CD4-positive, alpha-beta T cell (primary cell): Measurements from ENCODE around the gene PRKCA. TPM values are rescaled to one million over a fixed set of nuclear protein-coding genes. Genes with fewer than 3 reads are reported as not detected.
"Not testable (repeated sequence)": the region's sequence is repeated elsewhere in the genome, so short reads cannot be mapped to it uniquely, and the experiment has no call there.

Experiments used
- ATAC-seq: fragments of 200-7000 bp; cut with Tn5 transposase; one replicate; pipeline ENCODE4 v1.10.0; 2022; ENCODE audit warnings: mild to moderate bottlenecking; ENCODE audit not compliant: poor library complexity
- CTCF ChIA-PET: fragments of 350-600 bp; sonication (Branson Sonifier 250); formaldehyde crosslinking; loops from one replicate; lab custom pipeline; 2021; ENCODE audit warnings: antibody characterized with exemption, inconsistent platforms; lab: Charles Lee
- POLR2A ChIA-PET: fragments of 350-600 bp; sonication (Branson Sonifier 250); formaldehyde crosslinking; loops from one replicate; lab custom pipeline; 2021; ENCODE audit warnings: antibody characterized with exemption, inconsistent platforms; lab: Charles Lee
- DNase-seq, 14 experiments: peaks; one replicate each; pipeline ENCODE4 v3.0.0-alpha.2; 2013 to 2020; ENCODE audit warnings: mixed read lengths in 2 of 14
- H3K27ac ChIP-seq, 2 donors: one replicate each; pipeline versions ENCODE4 v1.5.1 to v1.7.0; 2013; ENCODE audit warnings: low read length in 2 of 2, low read depth in 1 of 2, mild to moderate bottlenecking in 1 of 2
- H3K27me3 ChIP-seq, 2 experiments: 1 replicate in 1 of 2; 2 replicates in 1 of 2; pipeline versions ENCODE4 v1.6.1 to v1.7.0; 2013; ENCODE audit warnings: low read length in 2 of 2, control low read depth in 1 of 2, mild to moderate bottlenecking in 1 of 2, moderate library complexity in 1 of 2; ENCODE audit not compliant: insufficient read depth in 2 of 2, control insufficient read depth in 1 of 2
- H3K36me3 ChIP-seq: one replicate; pipeline ENCODE4 v1.6.1; 2013; ENCODE audit warnings: low read length, control low read depth; ENCODE audit not compliant: insufficient read depth
- H3K4me1 ChIP-seq: one replicate; pipeline ENCODE4 v1.6.1; 2013; ENCODE audit warnings: low read length, control low read depth; ENCODE audit not compliant: insufficient read depth
- H3K4me3 ChIP-seq: one replicate; pipeline ENCODE4 v1.5.1; 2013; ENCODE audit warnings: mild to moderate bottlenecking, low read length, moderate library complexity
- H3K9me3 ChIP-seq, 2 experiments: 1 replicate in 1 of 2; 2 replicates in 1 of 2; pipeline versions ENCODE4 v1.6.1 to v1.7.0; 2013; ENCODE audit warnings: low read length in 2 of 2, mild to moderate bottlenecking in 2 of 2, control low read depth in 1 of 2, moderate library complexity in 1 of 2; ENCODE audit not compliant: control insufficient read depth in 1 of 2, insufficient read depth in 1 of 2
- H3K27ac Mint-ChIP-seq: one replicate; pipeline ENCODE4 v1.8.0; 2020; ENCODE audit warnings: mixed read lengths
- H3K27me3 Mint-ChIP-seq: one replicate; pipeline ENCODE4 v1.8.0; 2021; ENCODE audit warnings: mixed read lengths
- H3K36me3 Mint-ChIP-seq: one replicate; pipeline ENCODE4 v1.8.0; 2021; ENCODE audit warnings: low read depth, mixed read lengths
- H3K4me1 Mint-ChIP-seq: one replicate; pipeline ENCODE4 v1.8.0; 2021; ENCODE audit warnings: low read depth, mixed read lengths
- H3K4me3 Mint-ChIP-seq: one replicate; pipeline ENCODE4 v1.8.0; 2020; ENCODE audit warnings: mild to moderate bottlenecking, mixed read lengths
- H3K9me3 Mint-ChIP-seq: one replicate; pipeline ENCODE4 v1.8.0; 2020; ENCODE audit warnings: mixed read lengths
- intact Hi-C, 2 experiments: fragments of 100-400 bp; cut with DNase I in 1 of 2; cut with micrococcal nuclease in 1 of 2; formaldehyde crosslinking; loops; one replicate each; pipeline versions ENCODE4 v1.15.1 to v1.9.0; 2023 to 2025; cut with DNase I, micrococcal nuclease
- total RNA-seq, 174 experiments: library from RNA in 2 of 174; stranded (reverse) in 2 of 174; gene quantifications; one replicate each; pipeline ENCODE4 v1.2.3 and lab custom pipeline; 2021 to 2026
- TF ChIP-seq, protein P1 (sequence below): fragments of 200-600 bp; IDR thresholded peaks from one replicate; pipeline ENCODE4 v1.8.0; 2022; ENCODE audit warnings: antibody characterized with exemption, mild to moderate bottlenecking

The PRKCA gene
- total RNA-seq, 2 experiments from 2014 or later = 84.8 to 88.6 TPM

DNA sequence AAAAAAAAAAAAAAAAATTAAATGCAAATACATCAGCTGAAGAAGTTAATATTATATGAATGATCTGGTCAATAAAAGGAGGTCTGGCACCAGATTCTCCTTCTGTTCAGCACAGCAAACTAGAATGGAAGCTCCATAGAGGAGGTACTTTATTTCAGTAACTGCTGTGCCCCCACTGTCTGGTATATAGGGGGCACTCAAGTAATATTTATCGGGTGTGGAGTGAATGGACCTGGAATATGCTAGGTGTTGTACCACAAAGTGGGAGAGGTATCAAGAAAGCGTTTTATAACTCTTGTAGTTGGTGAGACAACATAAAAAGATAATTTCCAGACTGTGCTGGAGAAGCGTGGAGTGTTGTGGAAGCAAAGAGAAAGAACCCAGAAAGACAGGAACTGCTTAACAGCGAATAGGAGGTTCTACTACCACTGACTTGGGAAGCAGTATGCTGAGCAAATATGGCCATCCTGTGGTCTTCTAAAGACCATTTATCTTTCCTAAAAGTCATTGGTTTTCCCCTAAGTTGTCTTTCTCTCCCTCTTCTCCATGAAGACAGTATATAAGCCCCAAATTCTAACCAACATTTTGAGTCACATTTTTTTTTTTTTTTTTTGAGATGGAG is 12.2 kb upstream of the PRKCA start:
- ChIA-PET CTCF (interaction anchor here (0.9 kb wide), 1 partner anchor 277 kb away, joined by 3 read pairs; no protein-coding TSS in a partner anchor), POLR2A (interaction anchor here (1.0 kb wide), 1 partner anchor 10 kb away, joined by 3 read pairs; no protein-coding TSS in a partner anchor)
- Mint-ChIP-seq H3K4me3 (no peak overlapping the region), H3K9me3 (no peaks in the 10 kb centered on the region), H3K27me3 (no peaks in the 10 kb centered on the region), H3K27ac (no peak overlapping the region), H3K36me3 (no peaks in the 10 kb centered on the region), H3K4me1 (peaks cover 45% of the 10 kb centered on the region)
- intact Hi-C loops = no loop called here
- Histone ChIP-seq H3K4me1 (peaks cover 26% of the 10 kb centered on the region), H3K4me3 (no peak overlapping the region), H3K27ac (no peak overlapping the region), H3K9me3 (no peaks in the 10 kb centered on the region), H3K36me3 (no peaks in the 10 kb centered on the region), H3K27me3 (no peaks in the 10 kb centered on the region)
- TF ChIP-seq, protein P1, sequence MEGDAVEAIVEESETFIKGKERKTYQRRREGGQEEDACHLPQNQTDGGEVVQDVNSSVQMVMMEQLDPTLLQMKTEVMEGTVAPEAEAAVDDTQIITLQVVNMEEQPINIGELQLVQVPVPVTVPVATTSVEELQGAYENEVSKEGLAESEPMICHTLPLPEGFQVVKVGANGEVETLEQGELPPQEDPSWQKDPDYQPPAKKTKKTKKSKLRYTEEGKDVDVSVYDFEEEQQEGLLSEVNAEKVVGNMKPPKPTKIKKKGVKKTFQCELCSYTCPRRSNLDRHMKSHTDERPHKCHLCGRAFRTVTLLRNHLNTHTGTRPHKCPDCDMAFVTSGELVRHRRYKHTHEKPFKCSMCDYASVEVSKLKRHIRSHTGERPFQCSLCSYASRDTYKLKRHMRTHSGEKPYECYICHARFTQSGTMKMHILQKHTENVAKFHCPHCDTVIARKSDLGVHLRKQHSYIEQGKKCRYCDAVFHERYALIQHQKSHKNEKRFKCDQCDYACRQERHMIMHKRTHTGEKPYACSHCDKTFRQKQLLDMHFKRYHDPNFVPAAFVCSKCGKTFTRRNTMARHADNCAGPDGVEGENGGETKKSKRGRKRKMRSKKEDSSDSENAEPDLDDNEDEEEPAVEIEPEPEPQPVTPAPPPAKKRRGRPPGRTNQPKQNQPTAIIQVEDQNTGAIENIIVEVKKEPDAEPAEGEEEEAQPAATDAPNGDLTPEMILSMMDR = peak; percentile 26
- DNase-seq (peak in 1 of 14 experiments; percentile 24), ATAC-seq (no peak)

DNA sequence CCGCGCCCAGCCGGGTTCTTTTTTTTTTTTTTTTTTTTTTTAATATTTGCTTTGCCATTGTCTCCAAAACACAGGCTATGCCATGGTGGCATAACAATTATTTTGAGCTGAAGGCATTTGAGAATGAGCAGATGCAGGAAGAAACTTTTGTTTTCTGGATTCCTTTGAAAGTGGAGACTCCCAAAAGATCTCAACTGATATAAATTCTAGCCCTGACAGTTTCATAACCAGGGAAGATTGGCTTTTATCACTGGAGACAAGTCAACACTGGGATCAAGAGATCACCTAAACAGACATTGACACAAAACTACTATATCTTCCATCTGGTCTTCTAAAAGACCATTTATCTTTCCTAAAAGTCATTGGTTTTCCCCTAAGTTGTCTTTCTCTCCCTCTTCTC is 10.1 kb upstream of the PRKCA start:
- TF ChIP-seq, protein P1 = no peak
- no peak for ATAC-seq
- H3K27me3 ChIP-seq = no peaks in the 10 kb centered on the region
- Mint-ChIP-seq H3K4me3 (no peak overlapping the region), H3K36me3 (no peaks in the 10 kb centered on the region), H3K27ac (no peak overlapping the region), H3K9me3 (no peaks in the 10 kb centered on the region), H3K4me1 (peaks cover 31% of the 10 kb centered on the region), H3K27me3 (no peaks in the 10 kb centered on the region)
- intact Hi-C loops = no loop called here
- no peak overlapping the region for H3K4me3 ChIP-seq
- CTCF ChIA-PET = interaction anchor here (1.1 kb wide), 1 partner anchor 16 kb away, joined by 3 read pairs; no protein-coding TSS in a partner anchor
- no peaks in the 10 kb centered on the region for H3K36me3 ChIP-seq
- no peak overlapping the region for H3K27ac ChIP-seq
- POLR2A ChIA-PET = no interaction called here
- no peaks in the 10 kb centered on the region for H3K9me3 ChIP-seq
- peaks cover 9% of the 10 kb centered on the region for H3K4me1 ChIP-seq
- DNase-seq = no peak

DNA sequence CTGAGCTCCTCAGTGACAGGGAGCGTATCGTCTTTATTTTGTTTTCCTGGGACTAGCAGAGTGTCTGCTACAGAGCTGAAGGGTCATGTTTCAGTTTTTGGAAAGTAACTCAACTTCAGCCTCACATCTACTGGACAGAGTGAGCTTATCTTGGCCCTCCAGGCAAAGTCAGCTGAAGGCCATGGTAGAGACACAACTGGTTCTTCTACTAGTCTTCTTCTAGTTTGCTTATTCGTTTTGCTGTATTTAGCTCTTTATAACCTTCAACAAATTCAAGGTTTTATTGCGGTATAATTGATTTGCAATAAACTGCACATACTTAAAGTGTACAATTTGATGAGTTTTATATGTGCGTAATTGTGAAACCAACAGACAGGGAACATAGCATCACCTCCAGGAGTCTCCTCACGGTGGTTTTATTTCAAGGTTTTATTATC is 6.1 kb upstream of the PRKCA start:
- H3K27me3 ChIP-seq = no peaks in the 10 kb centered on the region
- TF ChIP-seq, protein P1 = no peak
- no peaks in the 10 kb centered on the region for H3K9me3 ChIP-seq
- Mint-ChIP-seq H3K4me1 (peaks cover 46% of the 10 kb centered on the region), H3K27ac (peak overlapping the region; percentile 16), H3K27me3 (no peaks in the 10 kb centered on the region), H3K36me3 (peaks cover under 1% of the 10 kb centered on the region), H3K9me3 (no peaks in the 10 kb centered on the region), H3K4me3 (no peak overlapping the region)
- peaks cover 8% of the 10 kb centered on the region for H3K4me1 ChIP-seq
- no peak overlapping the region for H3K27ac ChIP-seq
- no peak overlapping the region for H3K4me3 ChIP-seq
- DNase-seq = no peak
- ATAC-seq = no peak
- ChIA-PET POLR2A (interaction anchor here (0.7 to 1.4 kb wide), 3 partner anchors 10 to 40 kb away, joined by 3 to 7 read pairs (median 3); no protein-coding TSS in a partner anchor), CTCF (no interaction called here)
- intact Hi-C loops = loop anchor here in 1 of 2 experiments (5.0 kb wide), 2 partner anchors 36 to 39 kb away; no protein-coding TSS in a partner anchor
- H3K36me3 ChIP-seq = no peaks in the 10 kb centered on the region

DNA sequence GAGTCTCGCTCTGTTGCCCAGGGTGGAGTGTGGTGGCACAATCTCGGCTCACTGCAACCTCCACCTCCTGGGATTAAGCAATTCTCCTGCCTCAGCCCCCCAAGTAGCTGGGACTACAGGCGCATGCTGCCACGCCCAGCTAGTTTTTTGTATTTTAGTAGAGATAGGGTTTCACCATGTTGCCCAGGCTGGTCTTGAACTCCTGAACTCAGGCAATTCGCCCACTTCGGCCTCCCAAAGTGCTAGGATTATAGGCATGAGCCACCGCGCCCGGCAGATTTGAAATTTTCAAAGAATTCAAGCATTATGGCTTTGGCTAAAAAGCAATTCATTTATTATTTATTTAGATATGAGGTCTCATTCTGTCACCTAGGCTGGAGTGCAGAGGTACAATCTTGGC is 5.0 kb upstream of the PRKCA start:
- H3K27ac Mint-ChIP-seq, CTCF ChIA-PET, H3K27me3 Mint-ChIP-seq, H3K36me3 ChIP-seq, H3K27ac ChIP-seq, H3K4me3 Mint-ChIP-seq, ATAC-seq, H3K9me3 ChIP-seq, H3K27me3 ChIP-seq, H3K9me3 Mint-ChIP-seq, DNase-seq, H3K4me3 ChIP-seq, H3K36me3 Mint-ChIP-seq: not testable (repeated sequence)
- POLR2A ChIA-PET = interaction anchor here (1.4 kb wide), 1 partner anchor 11 kb away, joined by 3 read pairs; no protein-coding TSS in a partner anchor
- peaks cover 51% of the 10 kb centered on the region for H3K4me1 Mint-ChIP-seq
- intact Hi-C loops = loop anchor here in 1 of 2 experiments (5.0 kb wide), 2 partner anchors 35 to 40 kb away; no protein-coding TSS in a partner anchor
- peaks cover 14% of the 10 kb centered on the region for H3K4me1 ChIP-seq
